WI38 (cell line): ENCODE measurements around the gene TEPSIN.

Experiments used
- H3K4me3 ChIP-seq: 2 replicates; pipeline ENCODE4 v1.5.1; 2011; ENCODE audit warnings: low read depth, mild to moderate bottlenecking, control low read depth, low read length
- CTCF ChIP-seq: IDR thresholded peaks from 2 replicates; pipeline ENCODE4 v1.5.1; 2012; ENCODE audit warnings: low read depth, mild to moderate bottlenecking, control low read depth, low read length

TEPSIN gene

GRCh38 chr17:81183807-81184206 lies 55.0 kb downstream of the TEPSIN start:
- H3K4me3 ChIP-seq, result no peak overlapping the region
- TF ChIP-seq CTCF, result no peak

GRCh38 chr17:81183316-81183715 lies 55.5 kb downstream of the TEPSIN start:
- H3K4me3 ChIP-seq, result no peak overlapping the region
- TF ChIP-seq CTCF, result no peak

- H3K4me3 ChIP-seq, result no peak overlapping the region
- no peak for TF ChIP-seq CTCF
Measured at GRCh38 chr17:81182596-81182995, 56.3 kb downstream of the TEPSIN start.

GRCh38 chr17:81181811-81182185 lies 57.1 kb downstream of the TEPSIN start:
- no peak for TF ChIP-seq CTCF
- H3K4me3 ChIP-seq, result no peak overlapping the region

GRCh38 chr17:81180836-81181810 lies 57.7 kb downstream of the TEPSIN start:
- TF ChIP-seq CTCF, result no peak

GRCh38 chr17:81179861-81180260 lies 59.0 kb downstream of the TEPSIN start:
- TF ChIP-seq CTCF, result no peak
- no peak overlapping the region for H3K4me3 ChIP-seq

More at GRCh38 chr17:81180836-81181810, 57.7 kb downstream of the TEPSIN start:
- H3K4me3 ChIP-seq, result no peak overlapping the region

- no peak for TF ChIP-seq CTCF
- H3K4me3 ChIP-seq, result no peak overlapping the region
Measured at GRCh38 chr17:81179220-81179619, 59.6 kb downstream of the TEPSIN start.
